Non-pigmented ciliary epithelial cell (primary cell): ENCODE measurements around the gene WDR38.
A peak's percentile ranks its signal among the peaks of the same experiment; 100 is the strongest.

Experiments used
- DNase-seq: peaks from one replicate; pipeline ENCODE4 v3.0.0-alpha.2; 2010; ENCODE audit warnings: low read depth

The WDR38 gene

GRCh38 chr9:124852829-124853531, at the start of gene WDR38:
Gene WDR38, plus strand, starts transcription at chr9:124853460. Its CDS starts 72 bp downstream, at chr9:124853532.
- no peak for DNase-seq

GRCh38 chr9:124803911-124804310, 49.3 kb upstream of the WDR38 start:
- no peak for DNase-seq

- no peak for DNase-seq
These were observed 48.1 kb upstream of the WDR38 start for GRCh38 chr9:124805186-124805585.

- DNase-seq, result no peak
These were observed 44.9 kb upstream of the WDR38 start for GRCh38 chr9:124808246-124808956.

GRCh38 chr9:124809211-124809610, 44.0 kb upstream of the WDR38 start:
- DNase-seq, result no peak

- no peak for DNase-seq
These were observed 43.3 kb upstream of the WDR38 start for GRCh38 chr9:124809741-124810500.

- DNase-seq, result peak; percentile 82
These were observed 42.5 kb upstream of the WDR38 start for GRCh38 chr9:124810663-124811355.

GRCh38 chr9:124812441-124812876, 40.8 kb upstream of the WDR38 start:
- peak; percentile 99 for DNase-seq

GRCh38 chr9:124813041-124813440, 40.2 kb upstream of the WDR38 start:
- DNase-seq, result no peak

- DNase-seq, result no peak
These were observed 39.6 kb upstream of the WDR38 start for GRCh38 chr9:124813501-124814163.

GRCh38 chr9:124814164-124814535, 39.1 kb upstream of the WDR38 start:
- DNase-seq, result no peak

- no peak for DNase-seq
These were observed 37.7 kb upstream of the WDR38 start for GRCh38 chr9:124815601-124816000.

- peak; percentile 48 for DNase-seq
These were observed 34.6 kb upstream of the WDR38 start for GRCh38 chr9:124818431-124819281.

- DNase-seq, result no peak
These were observed 32.3 kb upstream of the WDR38 start for GRCh38 chr9:124820698-124821623.

- DNase-seq, result no peak
These were observed 24.5 kb upstream of the WDR38 start for GRCh38 chr9:124828489-124829333.

GRCh38 chr9:124829334-124829669, 24.0 kb upstream of the WDR38 start:
- no peak for DNase-seq

GRCh38 chr9:124830593-124830992, 22.7 kb upstream of the WDR38 start:
- no peak for DNase-seq

GRCh38 chr9:124831642-124832364, 21.5 kb upstream of the WDR38 start:
- no peak for DNase-seq
